GM12874 (cell line): ENCODE results near the gene ZCCHC24.

Experiments used
- CTCF ChIP-seq: IDR thresholded peaks from 2 replicates; pipeline ENCODE4 v1.5.1; 2011; ENCODE audit warnings: low read depth, mild to moderate bottlenecking, control low read depth, low read length, moderate library complexity; ENCODE audit not compliant: insufficient read depth

Gene ZCCHC24

DNA sequence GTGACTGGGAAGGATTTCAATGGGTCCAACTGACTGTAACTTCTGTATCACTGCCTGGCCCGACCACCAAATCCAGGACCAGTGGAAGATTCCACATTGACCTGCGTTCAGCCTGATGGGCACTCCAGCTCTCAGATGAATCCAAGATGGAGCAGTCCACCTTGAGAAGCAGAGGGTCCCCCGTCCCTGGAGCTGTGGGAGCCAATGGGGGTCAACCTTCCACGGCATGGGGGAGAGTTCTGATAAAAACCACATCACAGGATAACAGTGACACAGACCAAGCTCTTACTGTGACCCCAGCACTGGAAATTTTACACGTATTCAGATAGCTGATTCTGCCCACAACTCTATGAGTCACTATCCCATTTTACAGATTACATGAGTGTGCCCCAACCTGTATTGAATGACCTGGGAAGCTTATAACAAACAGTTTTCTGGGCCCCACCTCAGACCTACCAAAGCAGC, 11.2 kb downstream of the ZCCHC24 start:
- TF ChIP-seq CTCF = no peak

GRCh38 chr10:79433324-79434222, 11.9 kb downstream of the ZCCHC24 start:
- TF ChIP-seq CTCF = no peak

DNA sequence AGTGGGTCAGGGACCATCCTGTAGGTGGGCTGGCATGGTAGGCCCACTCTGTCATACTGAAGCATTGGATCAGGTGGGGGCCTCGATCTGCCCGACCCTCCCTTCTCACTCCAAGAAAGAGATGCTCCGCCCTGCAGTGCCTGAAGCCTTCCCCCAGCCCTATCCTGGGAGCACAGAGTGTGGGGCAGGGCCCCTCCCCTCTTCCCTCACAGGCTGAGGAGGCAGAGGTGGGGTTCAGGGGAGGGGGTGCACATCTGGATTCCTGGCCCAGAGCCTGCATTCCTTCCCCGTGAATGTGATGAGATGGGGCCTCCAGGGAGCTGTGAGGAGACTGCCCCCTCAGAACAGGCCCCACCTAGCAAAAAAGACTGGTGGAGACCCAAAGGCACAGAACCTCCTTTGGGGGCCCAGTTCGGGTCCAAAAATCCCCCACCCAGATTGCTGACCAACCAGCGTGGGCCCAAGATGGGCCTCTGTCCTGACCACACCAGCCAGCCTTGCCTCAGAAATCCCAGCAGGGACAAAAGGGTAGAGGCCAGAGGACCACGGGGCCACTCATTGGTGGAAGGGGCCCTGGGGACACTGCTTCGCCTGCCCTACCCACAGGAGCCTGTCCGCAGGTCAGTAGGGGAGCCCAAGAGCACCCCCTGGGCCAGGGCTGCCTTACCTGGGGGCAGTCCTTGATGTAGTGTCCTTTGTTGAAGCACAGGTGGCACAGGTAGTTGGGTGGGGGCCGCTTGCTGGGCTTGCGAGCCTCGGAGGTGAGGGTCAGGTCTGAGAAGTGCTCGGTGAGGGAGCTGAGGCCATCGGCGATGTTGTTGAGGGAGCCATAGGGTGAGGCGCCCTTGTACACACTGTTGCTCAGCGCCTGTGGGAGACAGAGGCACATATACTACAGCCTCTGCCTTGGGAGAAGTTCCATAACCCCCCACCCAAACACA, 13.3 kb downstream of the ZCCHC24 start:
- no peak for TF ChIP-seq CTCF

GRCh38 chr10:79431428-79431827, 14.0 kb downstream of the ZCCHC24 start:
- no peak for TF ChIP-seq CTCF

DNA sequence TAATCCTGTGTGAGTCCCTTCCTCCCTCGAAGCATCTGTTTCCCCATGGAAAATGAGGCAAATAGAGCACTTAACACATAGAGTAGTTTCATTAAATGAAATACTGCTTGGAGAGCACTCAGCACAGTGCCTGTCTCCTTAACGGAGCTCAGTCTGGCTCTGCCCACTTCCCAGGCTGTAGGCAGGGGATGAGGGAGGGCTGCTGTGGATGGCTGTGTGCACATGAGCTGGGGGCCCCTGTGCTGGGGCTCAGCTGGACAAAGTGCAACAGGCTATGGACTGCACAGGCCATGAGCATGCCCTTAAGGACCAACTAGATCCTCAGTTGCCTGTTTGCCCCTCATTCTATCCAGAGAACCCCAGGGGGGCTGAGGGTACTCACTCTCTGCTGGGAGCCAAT, 14.5 kb downstream of the ZCCHC24 start:
- TF ChIP-seq CTCF = no peak

- no peak for TF ChIP-seq CTCF
Observed at GRCh38 chr10:79430325-79430905, 15.0 kb downstream of the ZCCHC24 start.

GRCh38 chr10:79429751-79430150, 15.7 kb downstream of the ZCCHC24 start:
- TF ChIP-seq CTCF = no peak
